ENCODE data around the gene ST8SIA5. TPM values are rescaled to one million over a fixed set of nuclear protein-coding genes. Genes with fewer than 3 reads are reported as not detected.

Gene ST8SIA5
- polyA plus RNA-seq, 1 of the 3 experiments (the other 2 are of a cell fraction), result 0.08 TPM

GRCh38 chr18:46650681-46651080 is 106.2 kb downstream of the ST8SIA5 start (continued):
- no peak for TF ChIP-seq REST (IDR thresholded peaks at IDR 0.05; ENCODE audit: low read depth, low read length)
- TF ChIP-seq SMC3 (IDR thresholded peaks at IDR 0.05; ENCODE audit: low read depth, low read length), result no peak
- no peak for TF ChIP-seq ZBTB33 (IDR thresholded peaks at IDR 0.05; ENCODE audit: borderline replicate concordance, low read depth)
- no peak for TF ChIP-seq ELF1 (IDR thresholded peaks at IDR 0.05)
- TF ChIP-seq USF1 (IDR thresholded peaks at IDR 0.05; ENCODE audit: borderline replicate concordance, low read depth), result no peak
- no peak for TF ChIP-seq TCF12 (IDR thresholded peaks at IDR 0.05)

- 46% methylated on average over 12 of the region's 12 CpGs for WGBS (ENCODE audit: low lambda C conversion rate)
- Histone ChIP-seq H3K27ac (ENCODE audit: low read depth in 2 of 2, low read length in 1 of 2) (no peak overlapping the region), H3K9ac (no peak overlapping the region), H3F3A (replicated peaks; ENCODE audit: insufficient read depth) (no peaks in the 10 kb centered on the region), H4K20me1 (ENCODE audit: insufficient read depth) (no peaks in the 10 kb centered on the region), H2AFZ (ENCODE audit: low read depth) (no peak overlapping the region), H3K79me2 (ENCODE audit: insufficient read depth) (no peaks in the 10 kb centered on the region), H3K9me2 (no peaks in the 10 kb centered on the region), H3K4me1 (ENCODE audit: control insufficient read depth in 1 of 2, insufficient read depth in 2 of 2, low read depth in 1 of 2, low read length in 1 of 2) (no peaks in the 10 kb centered on the region), H3K27me3 (ENCODE audit: insufficient read depth) (peaks cover 18% of the 10 kb centered on the region; the same call in 1 of the 2 replicates), H3K4me3 (ENCODE audit: low read depth in 2 of 2, low read length in 1 of 2) (no peak overlapping the region), H3K36me3 (replicated peaks in 1 of 2; ENCODE audit: control insufficient read depth in 1 of 2, insufficient read depth in 2 of 2, low read length in 1 of 2) (no peaks in the 10 kb centered on the region), H3K4me2 (no peak overlapping the region), H3K9me3 (no peaks in the 10 kb centered on the region)
- TF ChIP-seq SIN3A (IDR thresholded peaks at IDR 0.05; ENCODE audit: borderline replicate concordance, low read depth, low read length) (no peak), FOSL2 (IDR thresholded peaks at IDR 0.05; ENCODE audit: borderline replicate concordance, low read depth) (no peak)
- CTCF ChIA-PET, result interaction anchor here (0.8 to 18.6 kb wide), 4 partner anchors 9 to 476 kb away, joined by 4 to 328 read pairs (median 17); a partner anchor contains a TSS
- POLR2A ChIA-PET, result no interaction called here
- DNase-seq, result no peak
These were observed 107.6 kb downstream of the ST8SIA5 start for GRCh38 chr18:46649071-46649862.

Data from SK-N-SH (cell line).